HG02970 (cell line): ENCODE data around the gene TMC3.

Experiments used
- ATAC-seq: cut with Tn5 transposase; IDR thresholded peaks from one replicate; pipeline ENCODE4 v1.9.1; 2021; ENCODE audit warnings: mild to moderate bottlenecking, moderate library complexity, moderate number of reproducible peaks; ENCODE audit not compliant: unreplicated experiment, low FRiP score

The TMC3 gene

DNA sequence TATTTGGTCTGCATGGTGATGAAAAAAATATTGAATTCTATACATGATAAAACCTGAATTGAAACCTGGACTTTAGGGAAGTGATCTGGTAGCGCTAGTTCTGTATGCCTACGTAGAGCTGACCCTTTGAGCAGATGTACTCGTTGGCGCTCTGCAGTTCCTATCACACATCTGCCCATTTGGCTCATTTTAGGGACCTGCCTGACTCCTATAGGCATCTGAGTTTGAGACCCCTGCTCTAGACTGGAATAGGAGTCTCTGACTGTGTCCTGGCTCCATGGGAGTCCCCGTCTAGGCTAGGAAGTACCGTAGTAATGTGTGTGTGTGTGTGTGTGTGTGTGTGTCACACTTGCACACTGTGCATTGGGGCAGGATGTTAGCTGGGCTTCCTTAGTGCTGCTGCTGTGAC, 71.3 kb downstream of the TMC3 start:
- no peak for ATAC-seq

DNA sequence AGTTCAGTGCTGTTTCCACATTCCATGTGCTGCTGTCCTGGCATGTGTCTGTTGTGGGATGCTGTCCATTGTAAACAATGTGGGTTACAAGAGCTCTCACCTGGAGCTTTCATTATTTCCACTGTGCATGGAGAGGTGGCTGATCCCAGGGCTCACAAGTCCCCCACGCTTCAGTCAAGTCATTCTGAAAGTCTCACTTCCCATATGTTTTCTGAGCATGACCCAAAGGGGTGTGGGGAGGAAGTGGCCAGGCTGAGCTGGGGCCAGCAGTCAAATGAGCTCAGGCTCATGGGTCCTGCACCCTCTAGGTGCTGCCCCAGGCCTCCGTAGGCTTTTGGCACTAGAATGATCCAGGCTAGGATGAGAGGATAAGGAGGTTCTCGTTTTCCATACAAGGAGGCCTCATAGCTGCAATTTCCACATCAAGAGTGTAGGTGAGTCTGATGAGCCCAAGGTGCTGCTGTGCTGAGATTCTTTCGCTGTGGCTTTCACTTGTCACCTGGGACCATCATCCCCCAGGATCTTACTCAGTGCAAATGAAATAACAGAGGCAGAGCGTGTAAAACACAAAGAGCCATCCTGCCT, 72.1 kb downstream of the TMC3 start:
- ATAC-seq: peak; percentile 78

DNA sequence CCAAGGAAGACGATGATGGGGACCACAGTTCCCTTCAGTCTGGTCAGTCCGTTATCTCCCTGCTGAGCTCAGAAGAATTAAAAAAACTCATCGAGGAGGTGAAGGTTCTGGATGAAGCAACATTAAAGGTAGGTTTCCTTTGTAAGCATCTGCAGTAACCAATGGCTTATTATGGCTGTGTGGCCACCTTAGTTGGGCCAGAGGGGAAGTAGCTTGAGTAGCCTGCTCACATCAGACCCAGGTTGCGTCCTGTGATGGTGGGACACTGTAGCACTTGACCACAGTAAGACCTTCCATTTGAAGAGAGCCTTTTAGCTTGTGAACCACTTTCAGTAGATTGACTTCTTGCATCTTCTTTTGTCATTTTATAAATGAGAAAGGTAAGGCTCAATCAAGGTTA, 72.6 kb downstream of the TMC3 start:
- no peak for ATAC-seq

- ATAC-seq: no peak
These were observed 74.3 kb downstream of the TMC3 start for GRCh38 chr15:81299630-81300273.

DNA sequence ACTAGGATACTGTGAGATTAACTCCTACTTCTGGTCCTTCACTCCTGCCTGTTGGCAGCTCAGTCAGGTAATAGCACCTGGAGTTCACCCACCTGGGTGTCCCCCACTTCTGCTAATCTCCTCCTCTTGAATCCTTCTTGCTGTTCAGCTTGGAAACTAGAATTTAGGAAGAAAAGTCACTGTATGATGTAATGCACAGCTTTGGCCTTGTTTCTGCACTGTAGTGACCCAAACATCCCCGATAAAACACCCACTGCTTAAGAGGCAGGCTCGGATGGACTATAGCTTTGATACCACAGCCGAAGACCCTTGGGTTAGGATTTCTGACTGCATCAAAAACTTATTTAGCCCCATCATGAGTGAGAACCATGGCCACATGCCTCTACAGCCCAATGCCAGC, 74.9 kb downstream of the TMC3 start:
- no peak for ATAC-seq

DNA sequence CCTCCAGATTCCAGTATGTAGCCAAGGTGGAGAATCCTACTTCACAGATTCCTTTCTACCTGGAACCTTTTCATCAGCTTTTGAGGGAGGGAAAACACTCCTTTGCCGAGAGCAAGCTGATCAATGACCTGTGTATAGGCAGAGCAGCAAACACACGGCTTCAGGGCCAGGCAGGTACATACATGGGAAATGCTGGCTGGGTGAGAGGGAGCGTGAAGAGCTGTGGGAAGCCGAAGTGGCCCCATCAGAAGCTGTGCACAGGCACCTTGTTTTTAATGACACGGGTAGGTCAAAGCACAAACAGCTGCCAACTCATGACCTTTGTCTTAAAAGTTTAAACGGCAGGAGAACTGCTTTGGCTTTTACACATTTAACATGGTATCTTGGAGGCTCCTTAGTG, 75.4 kb downstream of the TMC3 start:
- no peak for ATAC-seq

- no peak for ATAC-seq
These were observed 76.1 kb downstream of the TMC3 start for GRCh38 chr15:81297603-81298575.

- ATAC-seq: no peak
These were observed 76.9 kb downstream of the TMC3 start for GRCh38 chr15:81297147-81297572.

GRCh38 chr15:81296673-81297072, 77.3 kb downstream of the TMC3 start:
- ATAC-seq: peak; percentile 39

GRCh38 chr15:81296186-81296585, 77.8 kb downstream of the TMC3 start:
- no peak for ATAC-seq

DNA sequence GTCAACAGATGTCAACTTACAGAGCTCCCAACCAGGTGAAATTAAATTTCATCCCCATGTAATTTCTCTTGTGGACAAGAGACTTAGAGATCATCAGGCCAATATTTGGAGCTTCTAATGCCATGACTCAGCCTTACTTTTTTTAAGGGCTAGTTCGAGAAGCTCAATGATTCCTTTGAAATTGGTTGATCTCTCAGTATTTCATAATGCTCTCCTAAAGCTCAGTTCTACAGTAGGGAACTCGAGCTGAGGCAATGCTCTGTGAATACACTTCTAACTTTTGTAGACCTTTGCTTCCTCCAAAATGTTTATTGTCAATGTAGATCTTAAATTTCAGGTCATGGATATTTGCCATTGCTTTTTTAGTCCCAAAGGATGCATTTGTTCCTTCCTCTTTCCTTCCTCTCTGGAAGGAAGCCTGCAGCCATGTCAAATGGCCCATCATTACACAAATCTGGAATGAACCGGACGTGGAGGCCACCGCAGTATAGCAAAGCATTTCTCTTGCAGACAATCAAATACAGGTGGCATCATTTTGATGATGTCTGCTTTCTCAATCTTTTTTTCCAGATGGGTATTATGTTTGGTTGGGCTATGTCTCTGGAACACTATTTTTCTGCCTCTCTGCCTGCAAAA, 78.4 kb downstream of the TMC3 start:
- no peak for ATAC-seq

DNA sequence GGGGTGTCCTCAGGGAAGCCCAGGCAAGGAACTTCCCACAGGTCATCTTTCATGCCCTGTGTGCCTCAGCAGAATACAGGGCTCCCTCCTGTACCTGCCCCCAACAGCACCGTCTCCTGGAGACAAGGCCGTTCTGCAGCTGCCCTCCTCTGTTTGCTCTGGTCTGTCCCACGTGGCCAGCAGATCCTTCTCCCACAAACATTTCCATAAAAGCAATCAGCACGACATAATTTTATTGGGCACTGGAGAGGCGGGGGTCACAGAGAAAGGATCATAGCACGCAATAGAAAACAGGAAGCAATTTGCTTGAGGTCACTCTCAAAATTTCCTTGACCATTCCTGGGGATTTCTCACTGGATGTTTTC, 79.5 kb downstream of the TMC3 start:
- ATAC-seq: no peak

GRCh38 chr15:81293728-81294515, 80.1 kb downstream of the TMC3 start:
- peak; percentile 66 for ATAC-seq

DNA sequence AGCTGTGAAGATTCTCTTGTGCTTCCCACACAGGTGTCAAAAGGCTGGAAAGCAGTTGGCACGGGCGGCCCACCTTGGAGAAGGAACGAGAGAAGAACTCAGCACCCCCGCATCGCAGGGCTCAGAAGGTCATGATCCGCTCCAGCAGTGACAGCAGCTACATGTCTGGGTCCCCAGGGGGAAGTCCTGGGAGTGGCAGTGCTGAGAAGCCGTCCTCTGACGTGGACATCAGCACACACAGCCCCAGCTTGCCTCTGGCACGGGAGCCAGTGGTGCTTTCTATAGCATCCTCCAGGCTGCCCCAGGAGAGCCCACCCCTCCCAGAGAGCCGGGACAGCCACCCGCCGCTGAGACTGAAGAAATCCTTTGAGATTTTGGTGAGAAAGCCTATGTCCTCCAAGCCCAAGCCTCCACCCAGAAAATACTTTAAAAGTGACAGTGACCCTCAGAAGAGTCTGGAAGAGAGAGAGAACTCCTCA, 81.5 kb downstream of the TMC3 start:
- no peak for ATAC-seq

GRCh38 chr15:81291916-81292522, 82.0 kb downstream of the TMC3 start:
- no peak for ATAC-seq

DNA sequence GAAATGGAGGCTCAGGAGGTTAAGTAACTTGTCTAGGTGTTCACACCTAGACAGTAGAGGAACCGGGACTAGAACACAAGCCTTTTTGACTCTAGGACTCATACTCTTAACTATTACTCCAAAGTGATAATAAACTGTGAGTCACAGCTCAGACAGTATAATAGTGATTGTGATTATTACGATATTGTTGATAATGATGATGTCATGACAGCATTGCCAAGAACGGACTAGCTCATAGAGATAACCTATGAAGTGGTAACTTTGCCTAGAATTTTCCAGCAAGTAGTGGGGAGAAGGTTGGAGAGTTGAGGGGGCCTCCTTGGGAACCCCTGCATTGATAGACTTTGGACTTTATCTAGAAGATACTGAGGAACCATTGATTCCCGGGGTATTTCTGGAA, 84.1 kb downstream of the TMC3 start:
- no peak for ATAC-seq

DNA sequence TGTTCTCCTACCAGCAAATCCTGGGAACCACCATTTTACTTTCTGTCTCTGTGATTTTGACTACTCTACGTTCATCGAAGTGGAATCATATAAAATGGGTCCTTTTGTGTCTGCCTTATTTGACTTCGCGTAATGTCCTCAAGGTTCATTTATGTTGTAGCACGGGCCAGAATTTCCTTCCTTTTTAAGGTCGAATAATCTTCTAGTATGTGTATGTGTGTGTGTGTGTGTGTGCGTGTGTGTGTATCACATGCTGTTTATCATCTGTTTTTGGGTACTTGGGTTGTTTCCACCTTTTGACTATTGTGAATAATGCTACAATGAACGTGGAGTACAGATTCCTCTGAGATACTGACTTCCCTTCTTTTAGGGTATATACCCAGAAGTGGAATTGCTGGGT, 85.4 kb downstream of the TMC3 start:
- ATAC-seq: no peak

GRCh38 chr15:81288040-81288439, 86.0 kb downstream of the TMC3 start:
- ATAC-seq: no peak

DNA sequence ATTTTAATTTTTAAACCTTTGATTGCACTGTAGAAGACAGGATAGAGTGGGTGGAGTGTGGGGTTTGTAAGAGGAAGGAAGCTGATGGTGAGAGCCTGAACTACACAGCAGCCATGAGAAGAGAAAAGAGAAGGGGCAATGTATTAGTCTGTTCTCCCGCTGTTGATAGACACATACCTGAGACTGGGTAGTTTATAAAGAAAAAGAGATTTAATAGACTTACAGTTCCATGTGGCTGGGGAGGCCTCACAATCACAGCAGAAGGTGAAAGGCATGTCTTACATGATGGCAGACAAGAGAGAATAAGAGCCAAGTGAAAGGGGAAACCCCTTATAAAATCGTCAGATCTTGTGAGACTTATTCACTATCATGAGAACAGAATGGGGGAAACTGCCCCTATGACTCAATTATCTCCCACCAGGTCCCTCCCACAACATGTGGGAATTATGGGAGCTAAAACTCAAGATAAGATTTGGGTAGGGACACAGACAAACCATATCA, 87.3 kb downstream of the TMC3 start:
- no peak for ATAC-seq
